NAMALWA (cell line): ENCODE measurements around the gene NR4A2.

Experiments
- DNase-seq: peaks from one replicate; pipeline ENCODE4 v3.0.0-alpha.2; 2015; ENCODE audit warnings: low spot score

NR4A2 gene

DNA sequence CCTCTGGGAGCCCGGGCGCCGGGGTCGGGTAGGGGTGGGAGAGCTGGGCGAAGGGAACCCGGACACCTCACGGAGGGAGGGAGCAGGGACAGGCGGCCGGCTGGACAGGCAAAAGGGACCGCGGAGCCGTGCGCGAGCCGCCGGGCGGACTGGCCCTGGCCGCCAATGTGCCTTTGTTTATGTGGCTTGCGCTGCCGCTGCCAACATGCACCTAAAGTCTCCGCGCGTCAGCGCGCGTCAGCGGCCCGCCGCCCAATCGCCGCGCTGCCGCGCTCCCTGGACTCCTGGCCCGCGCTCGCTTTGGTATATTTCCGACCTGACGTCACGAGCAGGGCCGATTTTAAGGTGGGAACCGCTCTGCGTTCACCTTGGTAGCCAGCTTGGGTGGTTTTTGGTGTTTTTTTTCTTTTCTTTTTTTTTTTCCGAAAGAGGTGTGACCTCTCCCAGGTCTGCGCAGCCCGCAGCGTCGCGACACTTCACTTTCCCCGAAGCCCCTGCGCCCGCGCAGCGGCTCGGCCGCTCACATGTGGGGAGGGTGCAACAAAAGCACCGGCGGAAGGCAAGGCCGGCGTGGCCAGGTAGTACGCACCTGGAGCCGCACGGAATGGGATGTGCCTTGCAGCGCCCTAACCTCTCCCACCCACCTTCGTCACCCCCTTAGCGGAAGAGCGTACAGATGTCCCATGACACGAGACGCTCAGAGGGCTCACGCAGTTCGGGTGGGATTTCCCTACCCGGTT lies at the start of gene NR4A2:
Gene NR4A2, minus strand, starts transcription at position 188 of the 740 bp plus-strand sequence. CDS start 2,535 bp downstream, outside the sequence.
- DNase-seq = no peak

GRCh38 chr2:156380117-156380645 lies 47.7 kb upstream of the NR4A2 start:
- no peak for DNase-seq

GRCh38 chr2:156379714-156380113 lies 47.2 kb upstream of the NR4A2 start:
- no peak for DNase-seq

DNA sequence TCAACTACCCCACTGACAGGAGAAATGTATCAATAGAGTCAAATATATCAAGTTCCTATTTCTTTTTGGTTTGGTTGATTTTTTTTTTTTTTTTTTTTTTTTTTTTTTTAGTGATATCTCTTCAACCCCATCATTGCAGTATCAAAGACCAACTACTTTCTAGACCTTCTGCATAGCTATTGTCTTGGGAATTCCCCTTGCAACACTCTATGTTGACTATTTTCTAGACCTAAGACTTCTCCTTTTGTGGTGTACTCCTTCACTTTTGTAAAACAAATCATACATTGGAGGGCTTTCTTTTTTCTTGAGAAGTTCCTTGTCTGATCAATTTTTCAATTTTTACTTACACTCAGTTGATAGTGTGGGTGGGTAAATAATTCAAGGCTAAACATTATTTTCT lies 46.5 kb upstream of the NR4A2 start:
- no peak for DNase-seq

DNA sequence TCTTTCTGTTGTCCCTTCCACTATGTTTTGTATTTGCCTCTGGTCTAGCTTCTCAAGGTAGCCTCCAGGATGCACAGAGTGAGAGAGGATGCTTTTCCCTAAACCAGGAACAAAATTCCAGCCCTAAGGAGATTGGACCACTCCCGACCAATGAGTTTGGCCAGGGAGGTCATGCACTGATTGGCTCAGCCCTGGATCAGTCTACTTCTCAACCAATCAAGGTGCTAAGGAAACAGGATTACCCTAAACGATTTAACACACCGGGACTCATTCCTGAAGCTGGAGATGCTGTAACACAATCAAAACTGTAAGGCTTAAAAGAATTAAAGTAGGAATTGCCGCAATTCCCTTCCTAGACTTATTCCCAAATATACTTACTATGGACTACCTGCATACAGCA lies 34.2 kb upstream of the NR4A2 start:
- no peak for DNase-seq

- DNase-seq = no peak
Measured at GRCh38 chr2:156363141-156363540, 30.6 kb upstream of the NR4A2 start.

- no peak for DNase-seq
Measured at GRCh38 chr2:156356014-156356754, 23.7 kb upstream of the NR4A2 start.

DNA sequence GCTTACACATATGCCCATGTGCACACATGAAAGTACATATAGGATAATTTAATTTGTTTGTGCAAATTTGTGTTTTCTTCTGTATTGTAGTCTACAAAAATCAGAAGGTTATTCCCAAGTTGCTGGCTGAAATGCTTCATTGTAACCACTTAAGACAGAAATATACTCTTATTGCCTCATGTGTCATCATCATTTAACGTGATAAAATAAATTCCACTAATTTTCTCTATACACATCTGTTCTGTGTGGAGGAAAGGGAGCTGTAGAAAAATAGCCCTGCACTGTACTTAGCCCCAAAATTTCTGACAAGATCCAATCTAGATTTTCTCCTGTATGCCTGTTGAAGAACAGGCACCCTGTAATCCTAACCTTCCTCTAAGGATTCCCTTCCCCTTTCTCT lies 20.4 kb upstream of the NR4A2 start:
- no peak for DNase-seq

DNA sequence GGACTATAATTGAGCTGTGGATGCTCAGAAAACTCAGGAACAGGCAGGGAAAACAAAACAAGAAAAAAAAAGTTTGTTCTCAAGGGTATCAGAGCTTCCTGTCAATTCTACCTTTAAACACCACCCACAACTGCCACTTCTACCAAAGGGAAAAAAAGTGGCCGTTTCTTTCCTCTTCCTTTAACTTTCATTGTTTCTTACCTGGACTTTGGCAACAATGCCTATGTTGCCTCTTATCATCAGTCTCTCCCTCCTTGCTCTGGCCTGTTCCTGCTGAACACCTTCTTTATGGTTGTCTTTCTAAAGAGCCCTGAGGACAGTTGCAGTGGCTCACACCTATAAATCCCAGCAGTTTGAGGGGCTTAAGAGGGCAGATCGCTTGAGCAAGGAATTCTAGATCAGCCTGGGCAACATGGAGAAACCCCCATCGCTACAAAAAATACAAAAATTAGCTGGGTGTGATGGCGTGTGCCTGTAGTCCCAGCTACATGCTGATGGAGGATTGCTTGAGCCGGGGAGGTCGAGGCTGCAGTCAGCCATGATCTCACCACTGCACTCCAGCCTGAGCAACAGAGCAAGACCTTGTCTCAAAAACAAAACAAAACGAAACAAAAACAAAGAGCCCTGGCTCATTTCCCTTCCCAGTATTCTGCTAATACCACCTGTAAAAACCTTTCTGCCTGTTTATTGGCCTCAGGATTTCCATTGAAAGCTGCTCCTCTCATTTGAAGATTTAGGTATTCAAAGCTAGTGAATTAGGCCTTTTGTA lies 18.0 kb upstream of the NR4A2 start:
- DNase-seq = no peak

GRCh38 chr2:156349605-156350004 lies 17.1 kb upstream of the NR4A2 start:
- DNase-seq = no peak

- DNase-seq = no peak
Measured at GRCh38 chr2:156349161-156349560, 16.6 kb upstream of the NR4A2 start.

DNA sequence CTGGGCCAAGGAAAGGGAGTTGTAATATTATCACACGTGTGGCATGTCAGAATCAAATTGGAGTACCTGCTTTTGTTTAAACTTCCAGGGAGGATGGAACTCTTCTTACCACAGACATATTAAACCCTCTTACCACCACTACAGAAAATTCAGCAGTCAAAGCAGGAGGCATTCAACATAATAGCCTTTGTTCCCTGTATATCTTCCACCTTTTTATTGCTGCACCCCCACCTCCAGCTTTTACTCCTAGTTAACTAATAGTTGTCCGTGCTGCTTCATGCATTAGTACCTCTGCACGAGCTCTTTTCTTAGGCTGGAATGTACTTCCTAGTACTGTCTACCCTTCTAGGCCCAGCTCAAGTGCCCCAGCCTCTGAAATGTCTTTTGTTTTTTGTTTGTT lies 14.9 kb upstream of the NR4A2 start:
- DNase-seq = no peak

DNA sequence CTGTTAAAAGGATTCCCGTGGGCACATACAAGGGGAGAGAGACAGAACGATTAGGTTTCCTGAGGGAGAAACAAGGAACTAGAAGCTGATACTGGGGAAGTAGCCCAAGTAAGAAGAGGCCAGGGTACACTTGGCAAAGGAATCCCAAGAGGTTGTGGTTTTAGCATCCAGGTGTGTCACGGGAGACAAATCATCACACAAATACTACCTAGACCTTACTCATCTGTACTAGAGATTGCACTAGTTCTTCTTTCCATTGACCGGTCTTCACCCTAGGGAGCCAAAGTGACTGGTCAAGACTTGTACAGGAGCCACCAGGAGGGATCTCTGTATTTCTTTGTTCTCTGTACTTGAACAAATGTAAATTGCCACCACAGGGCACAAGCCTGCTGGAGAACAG lies 14.2 kb upstream of the NR4A2 start:
- DNase-seq = no peak

- DNase-seq = no peak
Measured at GRCh38 chr2:156345582-156345981, 13.1 kb upstream of the NR4A2 start.

DNA sequence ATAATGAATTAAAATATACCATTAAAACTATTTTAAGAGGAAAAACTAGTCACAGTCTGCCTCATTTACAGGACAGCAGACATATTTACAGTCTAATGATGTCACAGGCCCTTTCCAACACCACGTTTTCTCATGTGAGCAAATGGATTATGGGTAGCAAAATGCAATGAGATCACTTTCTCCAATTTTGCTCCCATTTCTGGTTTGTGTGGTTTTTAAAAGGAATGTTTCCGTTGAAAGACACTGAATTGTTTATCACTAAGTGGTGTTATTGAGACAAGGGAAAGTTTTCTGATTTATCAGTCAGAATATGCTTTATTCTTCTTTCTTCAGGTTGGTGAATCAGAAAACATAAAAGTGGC lies 11.4 kb upstream of the NR4A2 start:
- DNase-seq = no peak

DNA sequence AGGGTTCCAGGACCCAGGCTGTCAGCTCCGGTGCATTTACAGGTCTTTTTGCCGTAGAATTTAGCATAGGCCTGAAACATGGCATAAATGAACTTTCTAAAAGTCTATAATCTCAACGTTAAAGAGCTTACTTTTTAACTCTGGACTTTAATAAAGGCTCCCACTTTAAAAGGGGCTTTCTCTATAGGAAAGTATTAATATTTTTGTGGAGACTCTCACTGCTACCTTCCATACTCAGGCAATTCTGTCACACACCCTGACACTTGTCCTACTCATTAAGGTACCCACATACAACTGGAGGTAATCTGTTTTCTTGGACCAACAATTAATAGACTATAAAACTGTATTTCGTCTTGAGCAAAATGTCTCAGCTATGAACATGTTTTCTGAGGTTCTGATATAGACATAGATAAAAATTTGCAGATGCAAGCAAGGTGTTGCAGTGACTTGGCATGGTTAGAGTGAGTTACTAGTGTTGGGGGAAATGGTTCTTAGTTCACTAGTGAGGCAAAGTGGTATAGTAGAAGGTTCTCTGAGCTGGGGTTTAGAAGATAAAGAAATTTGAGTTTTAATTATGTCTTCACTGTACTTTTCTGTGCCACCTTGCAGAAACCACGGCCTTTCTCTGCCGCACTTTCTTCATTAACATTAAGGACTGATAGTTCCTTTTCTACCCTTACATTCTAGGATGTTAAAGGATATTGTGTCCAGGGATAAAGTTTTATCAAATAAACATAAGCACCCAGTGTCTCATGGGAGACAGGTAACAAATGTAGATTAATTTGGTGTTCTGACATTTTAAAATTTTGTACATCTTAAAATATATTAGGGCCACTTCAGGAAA lies 10.8 kb upstream of the NR4A2 start:
- no peak for DNase-seq

DNA sequence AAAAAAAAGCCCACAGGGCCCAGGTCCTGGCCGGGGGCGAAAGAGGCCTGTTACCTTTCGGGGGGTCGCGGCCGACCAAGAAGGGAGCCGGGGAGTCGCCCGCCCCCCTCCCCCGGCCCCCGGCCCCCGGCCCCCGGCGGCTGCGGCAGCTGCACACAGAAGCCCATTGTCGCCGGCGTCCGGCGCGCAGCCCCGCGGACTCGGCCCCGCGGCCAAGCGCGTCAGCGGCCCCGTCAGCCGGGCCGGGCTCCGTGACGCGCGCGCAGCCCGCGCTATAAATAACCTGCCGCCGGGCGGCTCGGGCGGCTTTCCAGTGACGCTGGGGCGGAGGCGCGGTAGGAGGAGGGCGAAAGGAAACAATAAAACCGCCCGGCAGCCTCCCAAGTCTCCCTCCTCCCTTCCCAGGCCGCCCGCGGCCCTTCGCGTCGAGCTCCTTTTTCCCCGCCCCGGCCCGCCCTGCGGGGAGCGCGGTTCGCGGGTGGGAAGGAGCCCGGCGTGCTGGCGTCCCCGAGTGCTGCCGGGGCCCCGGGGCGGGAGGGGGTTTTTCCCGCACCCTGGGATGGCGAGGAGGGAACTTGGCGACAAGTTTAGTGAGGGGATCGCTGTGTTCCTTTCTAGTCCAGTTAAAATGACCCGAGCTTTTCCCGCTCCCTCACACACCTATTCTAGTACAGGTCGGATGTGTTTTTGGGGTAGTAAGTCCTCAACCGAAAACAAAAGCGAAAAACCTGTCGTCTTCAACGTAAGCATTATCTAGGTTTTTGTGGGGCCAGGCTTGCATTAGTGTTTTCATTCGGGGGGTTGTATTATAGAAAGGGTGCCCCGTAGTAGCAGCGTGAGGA lies 10.0 kb upstream of the NR4A2 start:
- DNase-seq = no peak

DNA sequence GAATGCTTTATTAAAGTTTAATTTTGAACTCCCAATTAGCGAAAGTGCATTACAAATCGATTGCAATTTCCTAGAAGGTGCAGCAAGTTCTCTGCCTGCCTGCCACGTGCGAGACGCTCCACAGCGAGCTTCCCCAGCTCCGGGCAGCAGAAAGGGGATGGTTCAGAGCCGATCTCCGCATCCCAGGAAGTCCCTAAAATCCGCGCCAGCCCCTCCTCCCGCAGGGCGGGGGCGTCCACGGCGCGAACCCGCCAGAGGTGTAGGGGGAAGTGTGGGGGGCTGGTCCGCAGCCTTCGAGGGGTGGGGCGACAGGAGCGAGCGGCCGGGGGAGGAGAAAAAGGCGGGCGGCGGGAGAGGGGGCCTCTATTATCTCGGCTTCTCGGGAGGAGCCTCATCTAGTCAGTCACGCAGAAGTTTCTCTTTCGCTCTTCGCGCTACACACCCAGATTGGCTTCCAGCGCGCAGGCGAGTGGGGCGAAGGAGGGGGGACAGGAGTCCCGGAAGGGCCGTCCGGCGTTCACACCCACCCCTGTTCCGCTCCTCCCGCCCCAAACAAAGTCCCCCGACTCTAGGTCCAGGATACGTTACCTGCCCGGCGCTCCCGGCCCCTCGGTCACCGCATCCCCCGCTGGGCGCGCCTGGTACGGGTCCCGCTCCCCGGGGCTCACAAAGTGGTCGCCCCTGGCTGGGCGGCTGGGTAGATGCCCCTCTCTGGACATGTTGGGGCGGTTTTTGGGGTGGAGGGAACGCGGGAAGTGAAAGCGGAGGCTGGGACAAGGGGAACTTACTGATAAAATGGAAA lies 9.1 kb upstream of the NR4A2 start:
- DNase-seq = no peak

GRCh38 chr2:156340804-156341451 lies 8.4 kb upstream of the NR4A2 start:
- DNase-seq = no peak
